ENCODE data around the gene PDS5A. TPM values are rescaled to one million over a fixed set of nuclear protein-coding genes. Genes with fewer than 3 reads are reported as not detected.

Gene PDS5A
- total RNA-seq, 1 experiment from 2014 or later: 98.3 TPM

- no peaks in the 10 kb centered on the region for H3K9me2 ChIP-seq (ENCODE audit: insufficient read depth)
- no peak overlapping the region for H2AFZ ChIP-seq (ENCODE audit: low read depth, low read length, poor library complexity, severe bottlenecking)
- H3K4me2 ChIP-seq (ENCODE audit: low read length): no peak overlapping the region
- ChIA-PET RAD21 (ENCODE audit: low non-redundant PET in 1 of 2, low total read pairs in 2 of 2, uncharacterized antibody in 2 of 2, unreplicated experiment in 2 of 2) (no interaction called here), POLR2A (no interaction called here), CTCF (no interaction called here)
- H3K27me3 ChIP-seq (ENCODE audit: insufficient read depth, low read length): no peaks in the 10 kb centered on the region
- TF ChIP-seq ELF1 (IDR thresholded peaks at IDR 0.05; ENCODE audit: borderline replicate concordance, low read depth) (no peak), FOSL1 (IDR thresholded peaks at IDR 0.05; ENCODE audit: low read depth) (no peak), EGR1 (IDR thresholded peaks at IDR 0.05; ENCODE audit: low read depth) (no peak), EZH2phosphoT487 (IDR thresholded peaks at IDR 0.05; ENCODE audit: borderline replicate concordance) (no peak), POLR2A (IDR thresholded peaks at IDR 0.05; ENCODE audit: borderline replicate concordance, extremely low read depth, insufficient read depth, insufficient read length) (no peak), ZFX (IDR thresholded peaks at IDR 0.05) (no peak), EZH2 (IDR thresholded peaks at IDR 0.05) (no peak), POLR2AphosphoS5 (IDR thresholded peaks at IDR 0.05; ENCODE audit: low read depth, low read length) (no peak), SIN3A (IDR thresholded peaks at IDR 0.05; ENCODE audit: low read depth) (no peak), REST (IDR thresholded peaks at IDR 0.05; ENCODE audit: low read depth) (no peak), YY1 (IDR thresholded peaks at IDR 0.05; ENCODE audit: extremely low read depth, insufficient replicate concordance, low read depth, low read length) (no peak)
- peaks cover 90% of the 10 kb centered on the region for H3K79me2 ChIP-seq (ENCODE audit: insufficient read depth, low read length)
- H4K20me1 ChIP-seq (ENCODE audit: insufficient read depth): 0 out of 2 replicates have a peak, but pooled peaks cover 4% of the 10 kb centered on the region
- H3K9me3 ChIP-seq (ENCODE audit: control insufficient read depth in 1 of 2, insufficient read depth in 1 of 2, low read depth in 1 of 2, low read length in 2 of 2): no peaks in the 10 kb centered on the region
- no peaks in the 10 kb centered on the region for H3K4me1 ChIP-seq (ENCODE audit: control insufficient read depth in 1 of 2, insufficient read depth in 2 of 2, low read length in 2 of 2)
- H3K27ac ChIP-seq (ENCODE audit: low read depth, low read length): no peak overlapping the region
- ATAC-seq (no peak), DNase-seq (ENCODE audit: low read depth, low spot score) (no peak)
- no TSS peak for BruUV-seq (replicated peaks)
- H3K36me3 ChIP-seq (ENCODE audit: control insufficient read depth in 1 of 2, insufficient read depth in 2 of 2, low read length in 2 of 2): peaks cover 10% of the 10 kb centered on the region in 2 experiments; a peak in 3 of 4 replicates
- no peak overlapping the region for H3K4me3 ChIP-seq (replicated peaks in 1 of 2; ENCODE audit: low read depth in 1 of 2, low read length in 2 of 2)
- H3K9ac ChIP-seq (ENCODE audit: low read length): no peak overlapping the region
- intact Hi-C loops (cut with micrococcal nuclease): no loop called here
Measured at GRCh38 chr4:39922399-39922798, 55.3 kb downstream of the PDS5A start.

Data from HCT116 (cell line).